T-helper 9 cell (primary cell): ENCODE results near the gene CIITA.

ENCODE experiments used
- DNase-seq: peaks from one replicate; pipeline ENCODE4 v3.0.0-alpha.2; 2020

The CIITA gene

DNA sequence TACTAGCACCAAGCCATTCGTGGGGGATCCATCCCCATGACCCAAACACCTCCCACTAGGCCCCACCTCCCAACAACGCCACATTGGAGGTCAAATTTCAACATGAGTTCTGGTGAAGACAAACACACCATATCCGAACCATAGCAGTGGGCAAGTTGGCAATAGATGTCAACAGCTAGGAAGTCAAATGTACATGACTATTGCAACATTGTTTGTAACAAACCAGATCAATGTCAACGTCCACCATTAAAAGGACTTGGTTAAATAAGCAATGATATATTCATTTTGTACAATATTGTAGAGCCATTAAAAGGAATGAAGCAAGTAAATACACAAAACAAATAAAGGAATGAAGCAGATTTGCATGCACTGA, 26.5 kb upstream of the CIITA start:
- DNase-seq = no peak

DNA sequence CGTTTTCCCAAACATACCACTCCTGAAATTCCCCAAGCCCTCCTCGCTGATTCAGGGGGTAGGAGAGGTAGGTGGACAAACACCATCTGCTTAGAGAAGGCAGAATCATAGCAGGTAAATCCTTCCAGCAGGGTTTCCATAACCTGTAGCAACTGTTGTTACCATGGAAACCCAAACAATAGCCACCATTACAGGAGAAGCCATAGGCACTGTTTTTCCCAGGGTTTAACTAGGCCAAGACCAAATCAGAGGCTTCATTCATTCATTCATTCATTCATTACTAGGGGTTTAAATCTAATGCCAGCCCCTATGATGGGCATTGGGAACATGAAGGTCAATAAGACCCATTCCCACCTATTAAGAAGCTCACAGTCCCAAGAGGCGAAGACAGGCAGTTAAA, 25.5 kb upstream of the CIITA start:
- no peak for DNase-seq

DNA sequence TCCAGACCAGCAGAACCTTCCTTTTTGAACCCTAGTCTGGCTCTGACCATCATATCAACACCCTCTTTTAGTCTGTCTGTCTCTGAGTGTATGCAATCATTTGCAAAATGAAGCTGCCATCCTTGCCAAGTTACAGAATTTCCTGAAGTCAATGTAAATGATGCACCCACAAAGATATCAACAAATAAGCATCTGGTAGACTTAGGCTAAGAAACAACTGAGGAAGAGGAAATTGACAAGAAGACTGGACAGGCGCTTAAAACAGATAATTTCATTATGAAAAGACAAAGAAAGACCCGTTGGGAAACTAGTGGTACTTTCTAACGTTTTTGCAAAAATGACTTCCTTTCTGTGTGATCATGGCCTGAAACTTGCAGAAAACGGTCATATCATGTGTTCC, 24.7 kb upstream of the CIITA start:
- DNase-seq = no peak

DNA sequence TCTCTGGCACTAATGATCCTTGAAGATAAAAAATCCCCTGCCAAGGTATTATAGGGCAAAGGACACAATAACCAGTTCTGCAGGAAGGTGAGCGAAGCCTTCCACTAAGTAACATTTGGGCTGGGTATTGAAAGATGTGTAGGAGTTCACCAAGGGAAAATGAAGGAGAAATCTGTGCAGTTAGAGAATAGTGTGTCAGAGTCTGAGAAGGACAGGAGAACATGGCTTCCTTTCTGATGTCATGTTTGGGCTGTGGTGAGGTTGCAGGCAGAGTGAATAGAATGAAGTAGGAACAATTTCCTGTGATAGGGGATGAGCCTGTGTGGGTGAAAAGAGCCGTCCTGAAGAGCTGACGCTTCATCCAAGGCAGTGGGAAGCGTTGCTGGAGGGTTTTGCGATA, 24.1 kb upstream of the CIITA start:
- DNase-seq = no peak

DNA sequence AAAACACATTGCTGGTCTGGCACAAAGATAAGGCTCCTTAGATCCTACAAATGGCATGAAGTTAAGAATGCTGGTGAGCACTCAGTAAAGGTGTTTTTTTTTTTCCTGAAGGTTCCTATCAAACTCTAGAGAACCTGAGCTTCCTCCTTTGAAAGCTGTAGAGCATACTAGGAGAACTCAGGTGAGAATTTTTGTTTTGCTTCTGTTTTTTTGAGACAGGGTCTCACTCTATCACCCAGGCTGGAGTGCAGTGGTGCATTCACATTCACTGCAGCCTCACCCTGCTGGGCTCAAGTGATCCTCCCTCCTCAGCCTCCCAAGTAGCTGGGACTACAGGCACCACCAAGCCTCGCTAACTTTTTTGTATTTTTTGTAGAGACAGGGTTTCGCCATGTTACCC, 21.0 kb upstream of the CIITA start:
- DNase-seq = no peak

DNA sequence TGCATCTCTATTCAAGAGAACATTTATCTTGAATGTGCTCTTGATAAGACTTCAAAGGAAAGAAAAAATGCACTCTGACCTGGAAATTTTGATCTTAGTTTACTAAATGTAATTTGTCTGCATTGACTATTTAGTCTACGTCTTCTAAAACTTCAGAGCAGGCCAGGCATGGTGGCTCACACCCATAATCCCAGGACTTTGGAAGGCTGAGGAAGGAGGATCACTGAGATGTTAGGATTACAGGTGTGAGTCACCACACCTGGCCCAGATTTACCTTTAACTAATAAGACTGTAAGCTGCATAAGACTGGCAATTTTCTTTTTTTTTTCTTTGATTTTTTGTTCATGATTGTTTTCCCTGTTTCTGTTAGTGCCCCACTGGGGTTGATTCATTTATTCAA, 18.8 kb upstream of the CIITA start:
- DNase-seq = no peak

DNA sequence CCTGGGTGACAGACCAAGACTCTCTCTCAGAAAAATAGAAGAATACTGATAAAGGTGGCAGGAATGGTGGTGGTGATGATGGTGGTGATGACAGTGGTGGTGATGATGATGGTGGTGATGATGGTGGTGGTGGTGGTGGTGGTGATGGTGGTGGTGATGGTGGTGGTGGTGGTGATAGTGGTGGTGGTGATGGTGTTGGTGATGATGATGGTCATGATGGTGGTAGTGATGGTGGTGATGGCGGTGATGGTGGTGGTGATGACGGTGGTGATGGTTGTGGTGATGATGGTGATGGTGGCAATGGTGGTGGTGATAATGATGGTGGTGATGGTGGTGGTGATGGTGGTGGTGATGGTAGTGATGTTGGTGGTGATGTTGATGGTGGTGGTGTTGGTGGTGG, 18.0 kb upstream of the CIITA start:
- DNase-seq = no peak

DNA sequence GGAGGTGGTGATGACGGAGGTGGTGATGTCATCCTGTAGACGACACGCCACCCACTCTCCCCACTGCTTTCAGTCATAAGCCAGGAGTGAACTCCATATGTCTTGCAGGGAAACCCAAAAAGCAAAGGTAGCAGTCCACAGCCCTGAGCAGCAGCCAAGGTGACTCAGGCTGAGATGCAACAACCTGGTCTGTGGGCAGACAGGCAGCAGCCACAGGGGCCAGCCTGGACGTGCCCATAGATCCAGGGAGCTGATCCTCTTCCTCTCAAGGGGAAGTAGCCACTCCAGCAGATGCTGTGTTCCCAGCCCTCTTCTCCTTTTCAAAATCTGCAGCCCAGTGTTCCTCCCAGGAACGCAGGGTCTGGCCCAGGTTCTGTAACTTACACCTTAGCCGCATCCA, 17.3 kb upstream of the CIITA start:
- DNase-seq = no peak

DNA sequence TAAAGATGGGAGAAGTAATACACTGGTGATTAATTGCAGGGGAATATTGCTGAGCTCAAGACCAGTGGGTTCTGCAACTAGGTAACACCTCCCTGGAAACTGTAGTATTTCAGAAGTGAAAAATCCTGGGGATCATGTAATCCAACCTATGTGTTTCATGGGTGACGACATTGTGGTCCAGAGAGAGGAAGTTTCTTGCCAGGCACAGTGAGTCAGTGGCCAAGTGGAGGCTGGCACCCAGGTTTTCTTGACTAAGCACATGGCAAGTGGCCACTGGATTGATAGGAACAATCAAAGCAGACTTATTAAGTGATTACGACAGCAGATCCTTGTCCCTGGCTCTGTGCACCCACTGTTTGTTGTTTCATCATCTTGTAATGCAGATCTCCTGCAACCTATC, 14.6 kb upstream of the CIITA start:
- no peak for DNase-seq

DNA sequence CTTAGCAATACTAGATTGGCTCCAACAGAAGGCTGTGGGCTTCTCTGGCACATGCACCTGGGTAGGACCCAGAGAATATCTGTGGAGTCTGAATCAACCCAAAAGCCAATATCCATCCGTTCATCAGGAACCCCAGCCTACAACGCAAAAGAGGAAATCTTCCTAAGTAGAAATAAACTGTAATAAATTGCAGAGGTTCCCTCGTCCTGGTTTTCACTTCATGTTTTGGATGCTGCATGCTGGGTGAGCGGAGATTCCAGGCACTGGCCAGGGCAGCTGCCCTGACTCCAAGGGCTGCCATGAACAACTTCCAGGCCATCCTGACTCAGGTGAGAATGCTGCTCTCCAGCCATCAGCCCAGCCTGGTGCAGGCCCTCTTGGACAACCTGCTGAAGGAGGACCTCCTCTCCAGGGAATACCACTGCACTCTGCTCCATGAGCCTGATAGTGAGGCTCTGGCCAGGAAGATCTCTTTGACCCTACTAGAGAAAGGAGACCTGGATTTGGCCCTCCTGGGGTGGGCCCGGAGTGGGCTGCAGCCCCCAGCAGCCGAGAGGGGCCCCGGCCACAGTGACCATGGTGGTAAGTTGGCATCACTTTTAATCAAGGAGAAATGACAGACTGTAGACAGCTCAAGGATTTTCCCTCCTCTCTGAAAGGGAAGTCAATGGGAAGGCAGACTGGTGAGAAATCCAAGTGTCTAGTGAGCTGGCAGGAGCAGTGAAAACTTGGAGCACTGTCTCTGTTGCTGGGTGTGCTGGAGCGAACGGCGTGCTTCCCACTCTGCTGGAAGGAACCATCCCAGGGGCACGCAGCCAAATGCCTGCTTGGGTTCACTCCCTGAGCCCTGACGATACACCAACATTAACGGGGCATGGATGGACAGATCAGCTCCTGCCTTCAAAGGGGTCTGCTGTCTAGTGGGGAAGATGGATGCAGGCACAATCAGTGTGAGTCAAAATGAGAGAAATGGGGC, 10.7 kb upstream of the CIITA start:
- DNase-seq = no peak

DNA sequence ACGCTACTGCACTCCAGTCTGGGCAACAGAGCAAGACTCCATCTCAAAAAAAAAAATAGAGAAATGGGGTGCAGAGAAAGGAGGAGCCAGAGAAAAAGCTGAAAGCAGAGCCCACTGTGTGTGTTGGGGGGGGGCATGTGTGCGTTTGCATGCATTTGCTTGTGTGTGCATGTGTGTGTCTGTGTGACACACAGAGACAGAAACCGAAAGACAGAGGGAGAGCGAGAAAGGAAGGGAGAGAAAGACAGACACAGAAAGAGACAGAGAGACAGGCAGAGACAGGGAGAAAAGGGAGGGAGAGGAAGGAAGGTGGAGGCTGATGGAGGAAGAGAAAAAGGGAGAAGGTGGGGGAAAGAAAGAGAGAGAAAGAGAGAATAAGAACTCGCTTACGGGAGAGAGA, 9.8 kb upstream of the CIITA start:
- no peak for DNase-seq

DNA sequence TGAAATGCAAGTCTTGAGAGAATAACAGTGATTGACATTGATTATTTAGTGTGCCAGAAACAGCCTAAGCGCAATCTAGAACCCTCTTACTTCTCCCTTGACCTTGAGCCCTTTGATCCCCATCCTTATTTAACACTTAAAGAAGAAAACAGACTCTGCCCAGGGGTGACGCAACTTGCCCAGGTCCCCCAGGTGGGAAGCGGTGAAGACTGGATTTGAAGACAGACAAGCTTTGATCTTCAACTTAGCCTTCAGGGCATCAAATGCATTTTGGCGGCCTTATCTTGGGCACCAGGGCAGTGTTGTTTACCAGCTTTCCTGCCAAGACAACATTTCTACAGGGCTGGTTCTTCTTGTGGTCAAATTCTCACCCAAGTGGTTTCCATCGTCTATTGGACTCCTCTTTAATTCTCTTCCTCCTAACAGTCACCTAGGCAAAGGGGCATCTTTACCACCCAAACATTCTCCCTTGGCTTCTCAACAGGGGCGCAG, 8.9 kb upstream of the CIITA start:
- DNase-seq = no peak

DNA sequence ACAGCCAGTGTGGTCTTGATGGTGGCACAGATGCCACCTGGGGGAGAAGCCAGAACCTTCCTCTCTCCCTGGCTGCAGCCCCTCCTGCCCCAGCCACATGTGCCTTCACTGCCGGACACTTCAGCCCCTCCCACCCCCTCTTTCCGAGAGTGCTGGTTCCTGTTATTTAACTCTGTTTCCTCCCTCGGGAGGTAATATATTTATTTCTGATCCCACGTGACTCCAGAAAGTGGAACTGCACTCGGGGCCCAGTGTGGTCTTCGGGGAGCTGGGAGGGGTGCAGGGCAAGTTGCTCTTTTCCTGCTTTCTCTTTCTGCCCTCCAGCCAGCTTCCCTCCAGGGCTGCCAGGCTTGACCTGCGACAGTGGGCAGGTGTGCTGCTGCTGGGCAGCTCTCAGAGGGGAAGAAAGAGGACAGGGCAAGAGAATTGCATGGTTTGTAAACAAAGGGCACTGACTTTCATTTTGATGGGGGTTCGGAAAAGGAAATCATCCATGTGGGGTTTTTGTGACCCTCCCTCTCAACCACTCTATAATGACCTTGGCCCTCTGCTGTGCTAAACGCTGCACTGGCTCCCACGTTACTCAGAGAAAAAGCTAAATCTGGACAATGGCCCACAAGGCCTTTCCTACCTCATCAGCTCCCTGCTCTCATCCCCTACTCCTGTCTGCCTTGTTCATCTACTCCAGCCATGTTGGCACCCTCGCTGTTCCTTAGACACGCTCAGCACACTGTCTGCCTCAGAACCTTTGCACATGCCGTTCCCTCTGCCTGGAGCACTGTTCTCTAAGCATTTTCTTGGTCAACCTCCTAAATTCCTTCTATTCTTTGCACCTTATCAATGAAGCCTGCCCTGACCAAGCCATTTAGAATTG, 8.2 kb upstream of the CIITA start:
- DNase-seq = no peak

DNA sequence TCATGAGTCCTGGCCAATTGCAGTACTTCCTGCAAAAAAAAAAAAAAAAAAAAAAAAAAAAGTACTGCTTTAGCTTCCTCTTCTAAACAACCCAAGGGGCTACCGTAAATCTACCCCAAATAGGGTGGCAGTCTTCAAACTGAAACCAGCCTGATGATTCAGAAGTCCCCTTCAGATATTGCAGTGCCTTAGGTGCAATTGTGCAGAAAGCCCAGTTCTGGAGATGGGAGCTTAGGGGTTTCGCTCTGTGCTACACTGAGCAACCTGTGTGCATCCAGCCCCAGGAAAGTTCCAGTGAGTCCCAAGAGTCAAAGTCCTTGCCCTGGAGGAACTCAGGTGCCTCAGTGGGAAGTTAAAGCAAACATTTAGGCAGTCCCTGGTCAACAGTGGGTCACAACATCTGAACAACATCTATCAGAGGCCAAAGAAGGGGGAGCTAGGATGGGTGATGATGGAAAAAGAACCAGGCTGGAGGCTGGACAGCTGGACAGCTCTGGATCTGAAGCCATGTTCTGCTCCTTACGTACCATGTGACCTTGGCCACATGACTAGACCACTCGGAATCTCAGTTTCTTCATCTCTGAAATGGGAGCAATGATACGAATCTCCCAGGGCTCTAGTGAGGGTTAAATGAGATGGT, 6.7 kb upstream of the CIITA start:
- no peak for DNase-seq

DNA sequence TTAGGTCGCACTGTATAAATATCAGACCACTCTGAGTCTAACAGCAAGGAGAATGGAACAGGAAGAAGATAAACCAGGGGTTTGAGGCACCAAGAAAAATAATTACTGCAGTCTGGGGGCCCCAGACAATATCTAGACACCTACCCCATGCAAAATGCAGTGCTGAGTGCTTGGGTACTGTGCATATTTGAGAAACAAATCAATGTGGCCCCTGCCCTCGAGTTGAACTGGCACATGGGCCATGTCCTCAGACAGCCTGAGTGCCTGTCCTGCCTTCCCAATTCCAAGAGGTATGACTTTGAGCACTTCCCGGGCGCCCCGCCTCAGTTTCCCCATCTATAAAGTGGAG, 6.2 kb upstream of the CIITA start:
- DNase-seq = no peak

DNA sequence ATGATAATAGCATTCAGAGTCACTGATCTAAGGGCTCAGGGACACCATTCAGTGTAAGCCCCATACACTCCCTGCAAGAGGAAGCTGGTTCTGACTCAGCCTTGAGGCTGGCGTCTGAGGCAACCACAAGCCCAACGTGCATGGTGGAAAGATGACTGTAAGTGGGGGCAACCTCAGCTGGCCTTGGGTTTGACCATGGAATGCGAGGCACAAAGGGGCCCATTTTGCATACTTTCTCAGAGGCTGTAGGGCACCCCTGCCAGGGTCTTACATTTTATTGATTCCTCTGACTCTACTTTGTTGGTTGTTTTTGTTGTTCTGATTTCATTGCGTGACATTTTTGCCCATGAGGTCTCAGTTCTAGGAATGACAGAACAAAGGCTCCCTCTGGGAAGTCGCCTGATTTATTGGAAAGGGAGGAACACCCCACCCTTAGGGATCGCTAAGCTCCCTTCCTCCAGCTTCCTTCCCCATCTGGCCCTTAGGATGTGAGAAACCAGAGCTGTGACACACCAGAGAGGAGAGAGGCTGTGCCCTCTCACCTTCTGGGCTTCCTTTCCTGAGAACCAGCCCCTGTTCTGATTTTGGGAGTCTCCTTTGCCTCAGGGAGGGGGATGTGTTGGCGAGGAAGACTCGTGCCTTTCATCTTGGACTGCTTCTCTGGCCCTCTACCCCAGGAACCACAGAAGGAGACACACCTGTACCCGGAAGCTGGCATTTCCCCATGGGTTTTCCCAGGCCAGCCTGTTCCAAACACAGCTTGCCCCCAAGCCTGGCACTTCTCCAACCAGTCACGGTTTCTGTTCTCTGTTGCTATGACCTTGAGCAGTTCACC, 5.6 kb upstream of the CIITA start:
- no peak for DNase-seq

DNA sequence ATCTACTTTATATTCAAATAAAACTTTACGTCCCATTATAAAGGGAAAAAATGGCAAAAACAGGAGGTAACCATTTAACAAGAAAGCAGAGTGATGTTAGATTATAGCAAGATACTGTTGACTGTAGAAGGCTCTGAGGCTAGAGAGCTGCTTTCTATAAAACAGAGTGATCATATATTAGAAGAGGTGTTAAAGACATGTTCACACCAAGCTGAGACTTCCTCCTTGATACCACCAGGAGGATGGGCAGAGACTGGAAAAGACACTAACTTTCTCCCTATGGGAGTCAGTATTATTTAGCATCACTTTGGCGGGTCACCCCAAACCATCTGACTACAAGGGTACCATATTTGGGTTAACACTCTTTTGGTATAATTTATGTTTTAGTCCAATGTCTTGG, 687 bp upstream of the CIITA start:
- DNase-seq = no peak

DNA sequence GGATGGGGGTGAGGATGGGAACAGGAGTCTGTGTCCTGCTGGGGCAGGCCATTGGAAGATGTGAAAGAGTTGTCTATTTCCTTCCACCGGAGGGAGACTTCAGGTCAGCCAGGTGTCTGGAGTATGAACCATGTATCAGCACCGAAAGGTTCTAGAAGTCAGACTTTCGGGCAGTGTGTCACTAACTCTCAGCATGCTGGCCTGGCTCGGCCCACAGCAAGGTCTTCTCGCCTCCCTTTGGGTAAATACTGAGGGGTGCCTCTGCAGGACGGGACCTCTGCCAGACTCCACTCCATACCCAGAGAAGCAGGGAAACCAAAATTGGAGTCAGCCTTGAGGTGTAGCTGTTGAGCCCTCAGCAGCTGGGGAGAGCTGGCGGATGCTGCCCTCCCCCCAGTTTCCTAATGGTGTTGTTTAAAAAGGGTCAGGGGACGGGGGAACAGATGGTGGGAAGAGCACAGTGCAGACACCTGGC, 507 bp downstream of the CIITA start:
- DNase-seq = no peak

DNA sequence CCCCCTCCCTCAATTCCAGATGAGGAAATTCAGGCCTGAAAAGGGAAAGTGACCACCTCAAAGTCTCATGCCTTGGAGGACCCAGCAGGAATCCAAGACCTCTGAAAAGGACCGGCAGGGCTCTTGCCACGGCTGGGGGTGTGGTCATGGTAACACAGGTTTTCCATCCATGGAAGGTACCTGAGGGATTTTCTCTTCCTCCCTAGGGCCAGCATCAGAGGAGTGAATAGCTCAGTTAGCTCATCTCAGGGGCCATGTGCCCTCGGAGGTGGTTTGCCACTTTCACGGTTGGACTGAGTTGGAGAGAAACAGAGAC, 1.3 kb downstream of the CIITA start:
- DNase-seq = no peak

DNA sequence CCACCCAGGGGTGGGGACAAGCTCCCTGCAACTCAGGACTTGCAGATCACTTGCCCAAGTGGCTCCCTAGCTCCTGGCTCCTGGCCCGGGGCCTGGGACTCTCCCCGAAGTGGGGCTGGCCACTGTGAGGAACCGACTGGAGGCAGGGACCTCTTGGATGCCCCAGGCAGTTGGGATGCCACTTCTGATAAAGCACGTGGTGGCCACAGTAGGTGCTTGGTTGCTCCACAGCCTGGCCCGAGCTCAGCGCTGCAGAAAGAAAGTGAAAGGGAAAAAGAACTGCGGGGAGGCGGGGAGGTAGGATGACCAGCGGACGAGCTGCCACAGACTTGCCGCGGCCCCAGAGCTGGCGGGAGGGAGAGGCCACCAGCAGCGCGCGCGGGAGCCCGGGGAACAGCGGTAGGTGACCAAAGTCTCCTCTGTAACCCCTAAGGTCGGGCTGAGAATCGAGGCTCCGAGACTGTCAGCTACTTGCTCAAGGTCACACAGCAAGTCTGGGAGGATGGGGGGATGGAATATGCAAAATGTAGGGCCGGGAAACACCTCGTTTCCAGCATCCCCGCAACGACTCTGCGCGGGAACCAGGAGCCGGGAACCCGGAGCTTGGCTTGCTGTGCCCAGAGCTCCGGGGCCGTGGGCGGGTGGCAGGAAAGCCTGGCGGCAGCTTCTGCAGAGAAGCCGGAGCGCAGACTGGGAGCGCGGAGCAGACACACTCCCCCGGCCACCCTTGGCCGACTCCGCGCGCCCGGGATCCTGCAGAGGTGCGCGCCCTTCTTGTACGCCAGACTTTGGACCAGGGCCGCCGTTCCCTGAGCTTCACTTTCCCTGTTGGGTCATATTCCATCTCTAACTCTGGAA, 1.9 kb downstream of the CIITA start:
- no peak for DNase-seq
